Head of caudate nucleus (tissue), 42 donors: ENCODE measurements around the gene TPD52L2.

ENCODE experiments used
- DNase-seq, 42 donors: peaks; one replicate each; pipeline versions ENCODE4 v3.0.0 to v3.0.0-alpha.2; 2020 to 2021; ENCODE audit warnings: mixed read lengths in 7 of 42
- intact Hi-C: fragments of 100-400 bp; cut with DNase I; formaldehyde crosslinking; loops from one replicate; pipeline ENCODE4 v1.15.0; 2022

The TPD52L2 gene

DNA sequence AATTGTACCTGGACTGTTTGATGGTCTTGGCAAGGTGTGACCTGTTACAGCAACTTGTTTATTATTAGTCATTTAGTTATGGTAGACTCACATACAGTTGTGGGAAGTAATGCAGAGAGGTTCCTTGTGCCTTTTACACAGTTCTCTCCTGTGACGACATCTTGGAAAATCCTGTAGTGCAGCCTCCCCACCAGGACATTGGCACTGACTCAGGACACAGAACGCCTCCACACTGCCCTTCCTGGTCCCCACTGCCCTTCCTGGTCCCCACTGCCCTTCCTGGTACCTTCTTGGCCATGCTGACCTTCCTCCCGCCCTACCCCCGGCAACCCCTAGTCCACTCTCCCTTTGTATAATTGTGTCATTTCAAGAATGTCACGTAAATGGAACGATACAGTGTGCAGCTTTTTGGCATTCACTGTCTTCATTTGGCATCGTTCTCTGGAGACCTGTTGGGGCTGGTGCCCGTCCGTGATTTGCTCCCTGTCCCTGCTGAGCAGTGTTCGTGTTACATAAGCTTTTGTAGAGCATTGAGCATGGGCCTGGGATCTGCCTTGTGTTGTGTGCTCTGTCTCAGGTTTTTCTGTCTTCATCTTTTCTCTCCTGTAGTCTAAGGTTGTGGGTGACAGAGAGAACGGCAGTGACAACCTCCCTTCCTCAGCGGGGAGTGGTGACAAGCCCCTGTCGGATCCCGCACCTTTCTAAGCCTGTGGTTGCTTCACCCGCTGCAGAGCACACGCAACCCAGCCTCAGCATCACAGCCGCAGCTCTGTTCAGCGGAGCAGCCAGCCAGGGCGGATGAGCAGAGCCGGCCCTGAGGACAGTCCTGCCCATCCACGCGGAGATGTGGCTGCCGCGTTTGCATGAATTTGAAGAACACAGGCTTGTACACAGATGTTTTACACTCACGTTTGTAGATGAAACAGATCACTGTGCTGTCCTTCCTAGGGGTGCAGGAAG lies 24.5 kb downstream of the TPD52L2 start:
- peak in 19 of 42 donors; percentile 7 to 61 (median 33) for DNase-seq
- intact Hi-C loops = no loop called here

DNA sequence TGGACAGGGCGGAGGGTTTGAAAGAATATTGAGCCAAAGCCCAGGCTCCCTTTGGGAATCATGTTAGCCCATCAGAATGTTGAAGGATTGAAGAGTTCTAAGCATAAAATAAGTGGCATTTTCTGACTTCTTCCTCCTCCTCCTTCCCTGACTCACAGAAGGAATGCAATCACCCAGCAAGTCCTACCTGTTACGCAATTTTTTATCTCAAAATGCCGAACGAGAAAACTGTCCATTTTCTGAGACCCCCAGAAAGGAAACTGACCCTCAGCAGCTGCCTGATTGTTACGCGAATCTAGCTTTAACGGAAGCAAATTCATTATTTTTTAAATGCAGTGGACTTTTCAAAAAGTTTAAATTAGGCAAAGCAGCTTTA lies 25.1 kb downstream of the TPD52L2 start:
- no peak for DNase-seq
- intact Hi-C loops = no loop called here

DNA sequence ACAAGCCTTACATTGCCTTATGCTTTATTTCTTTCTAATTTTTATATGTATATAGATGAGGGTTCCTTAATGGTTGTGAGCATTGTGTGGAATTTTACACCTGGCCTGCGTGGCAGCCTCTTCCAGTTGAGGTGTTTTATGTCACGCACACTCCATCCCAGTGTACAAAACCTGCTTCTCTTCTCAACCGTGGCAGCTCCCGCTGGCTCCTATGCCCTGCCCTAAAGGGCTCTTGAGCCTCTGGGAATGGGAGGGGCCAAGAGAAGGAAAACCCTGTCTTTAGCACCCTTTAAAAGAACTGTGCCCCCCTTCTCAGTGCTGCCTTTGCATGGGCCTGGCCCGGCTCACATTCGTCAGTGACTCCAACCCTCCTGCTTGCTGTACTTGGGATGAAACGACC lies 25.5 kb downstream of the TPD52L2 start:
- no peak for DNase-seq
- intact Hi-C loops = no loop called here

DNA sequence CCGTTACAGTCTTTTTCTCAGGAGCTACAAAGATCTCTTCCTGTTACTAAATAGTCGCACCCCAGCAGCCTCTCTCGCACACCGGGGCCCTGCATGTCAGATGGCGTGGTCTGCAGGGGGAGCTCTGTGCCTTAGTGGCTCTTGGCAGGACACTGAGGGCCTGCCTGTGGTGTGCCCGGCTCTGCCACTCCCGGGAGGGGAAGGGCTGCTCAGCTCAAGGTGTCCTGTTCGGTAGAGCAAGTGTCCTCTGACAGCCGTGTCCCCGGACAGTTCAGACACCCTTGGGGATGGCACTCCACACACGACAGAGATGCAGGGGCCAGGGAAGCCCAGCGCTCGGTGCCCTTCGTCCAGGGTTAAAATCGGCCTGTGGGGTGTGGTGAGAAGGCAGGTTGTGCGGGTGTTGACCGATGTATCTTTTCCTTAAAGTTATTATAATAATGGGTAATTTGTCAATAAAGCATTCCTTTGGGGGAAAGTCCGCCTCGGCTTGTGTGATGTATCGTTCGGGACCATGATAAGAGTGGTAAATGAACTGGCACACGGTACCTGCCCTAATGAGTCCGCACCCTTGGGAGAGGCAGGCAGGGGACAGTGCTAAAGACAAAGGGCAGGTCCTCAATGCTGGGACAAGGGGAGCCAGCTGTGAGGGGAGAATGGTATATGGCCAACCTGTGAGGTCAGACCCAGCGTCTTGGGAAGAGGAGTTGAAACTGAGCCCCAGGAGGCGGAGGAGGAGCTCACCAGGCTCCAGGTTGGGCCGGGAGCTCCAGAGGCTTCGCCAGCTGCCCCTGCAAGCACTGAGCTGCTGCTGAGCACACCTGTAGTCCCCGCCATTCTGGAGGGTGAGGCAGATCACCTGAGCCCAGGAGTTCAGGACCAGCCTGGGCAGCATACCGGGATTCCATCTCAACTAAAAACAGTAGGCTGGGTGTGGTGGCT lies 26.3 kb downstream of the TPD52L2 start:
- no peak for DNase-seq
- intact Hi-C loops = no loop called here

DNA sequence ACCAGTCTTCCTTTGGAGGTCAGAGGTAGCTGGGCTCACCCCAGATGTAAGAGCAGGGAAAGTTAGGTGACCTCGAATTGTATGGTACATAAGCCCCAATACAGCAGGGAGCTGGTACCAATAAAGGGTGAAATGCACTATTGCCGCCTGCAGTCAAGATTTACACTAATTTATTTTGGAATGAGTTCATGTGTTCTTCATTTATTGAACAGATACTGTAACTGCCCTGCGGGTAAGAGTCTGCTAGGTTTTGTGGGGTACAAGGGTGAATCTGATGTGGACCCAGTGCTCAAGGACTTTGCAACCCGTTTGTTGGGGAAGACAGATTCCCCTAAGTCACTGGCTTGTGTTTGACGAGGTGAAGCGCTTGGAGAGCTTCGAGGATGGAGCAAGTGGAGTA lies 27.3 kb downstream of the TPD52L2 start:
- no peak for DNase-seq
- intact Hi-C loops = no loop called here

DNA sequence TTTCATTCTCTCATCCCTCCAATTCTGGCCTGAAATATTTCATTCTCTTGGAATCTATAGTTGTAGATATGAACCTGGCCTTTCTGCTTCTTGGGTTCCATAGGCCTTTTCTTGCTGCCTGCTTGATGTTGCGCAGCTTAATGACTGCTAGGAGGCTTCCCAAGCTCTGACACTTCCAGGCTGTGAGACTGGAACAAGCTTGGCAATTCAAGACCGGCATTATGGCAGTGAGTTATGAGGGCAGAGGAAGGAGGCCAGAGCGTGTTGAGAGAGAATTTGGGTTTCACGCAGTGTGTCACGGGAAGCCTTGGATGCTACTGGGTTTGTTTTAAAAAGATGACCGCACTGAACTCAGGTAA lies 28.9 kb downstream of the TPD52L2 start:
- intact Hi-C loops = no loop called here
- no peak for DNase-seq

DNA sequence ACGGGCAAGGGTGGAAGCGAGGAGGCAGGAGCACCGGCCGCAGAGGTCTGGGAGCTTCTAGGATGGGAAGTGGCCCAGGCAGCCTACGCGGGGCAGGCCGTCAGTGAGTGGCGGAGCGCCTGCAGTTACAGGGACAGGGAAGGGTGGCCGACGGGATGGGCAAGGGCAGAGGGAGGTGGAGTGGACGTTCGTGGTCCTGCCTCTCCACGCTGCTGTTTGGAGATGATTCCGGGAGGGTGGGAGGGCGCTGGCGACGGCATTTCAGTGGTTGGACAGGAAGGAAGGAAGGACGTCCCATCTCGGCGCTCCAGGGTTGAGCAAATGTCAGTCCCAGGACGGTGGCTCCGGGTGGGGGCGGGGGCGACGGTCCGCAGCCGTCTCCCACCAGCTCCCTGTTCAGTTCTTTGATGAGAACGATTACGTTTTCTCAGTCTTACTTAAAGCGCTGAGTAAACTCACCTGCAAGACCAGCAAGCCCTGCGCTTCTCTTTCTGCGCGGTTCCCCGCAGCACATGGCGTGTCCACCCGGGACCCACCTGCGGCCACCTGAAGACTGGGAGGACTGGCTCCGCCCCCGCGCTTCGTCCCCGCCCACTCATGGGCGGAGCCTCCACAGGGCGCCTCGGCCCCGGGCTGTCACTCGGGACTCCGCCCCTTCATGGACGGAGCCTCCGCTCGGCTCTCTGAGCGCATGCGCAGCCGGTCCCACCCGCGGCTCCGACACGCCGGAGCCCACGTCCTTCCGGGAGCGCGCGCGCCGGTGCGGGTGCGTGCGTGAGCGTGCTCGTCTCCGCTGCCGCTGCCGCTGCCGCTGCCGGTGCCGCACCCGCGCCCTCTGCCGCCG lies 29.5 kb downstream of the TPD52L2 start, which contains the start of gene DNAJC5:
Gene DNAJC5 (plus strand): TSS at position 769 of the 844 bp plus-strand sequence. CDS start 33,220 bp downstream, outside the sequence.
- intact Hi-C loops = no loop called here

DNA sequence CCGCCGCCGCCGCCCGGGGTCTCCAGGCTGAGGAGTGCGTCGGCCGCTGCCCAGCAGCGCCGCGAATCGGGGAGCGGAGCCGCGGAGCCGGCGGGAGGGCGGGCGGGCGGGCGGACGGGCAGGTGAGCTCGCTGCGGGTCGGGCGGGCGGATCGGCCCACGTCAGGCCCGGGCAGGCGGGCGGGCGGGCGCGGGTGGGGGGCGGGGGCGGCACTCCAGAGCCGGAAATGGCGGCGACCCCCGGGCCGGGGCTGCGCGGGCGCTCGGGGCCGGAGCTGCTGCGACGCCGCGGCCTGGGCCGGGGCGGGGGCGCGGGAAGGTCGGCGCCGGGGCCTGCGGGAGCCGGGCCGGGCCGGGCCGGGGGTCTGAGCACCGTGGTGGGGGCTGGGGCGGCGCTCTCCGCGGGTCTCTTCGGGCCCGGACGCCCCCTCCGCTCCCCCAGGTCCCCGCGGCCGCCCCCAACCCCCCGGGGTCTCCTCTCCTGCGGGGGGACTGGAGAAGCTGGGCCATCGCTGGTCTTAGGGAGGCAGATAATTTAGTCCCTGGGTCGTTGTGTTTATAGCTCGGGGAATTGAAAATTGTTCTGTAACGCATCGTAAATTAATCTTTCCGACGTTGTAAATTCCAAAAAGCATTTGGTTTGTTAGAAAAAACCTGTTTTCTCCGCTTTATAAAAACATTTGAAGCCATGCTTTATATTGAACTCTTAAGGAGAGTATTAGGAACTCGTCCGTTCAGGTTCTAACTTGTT lies 30.3 kb downstream of the TPD52L2 start:
- no peak for DNase-seq
- intact Hi-C loops = no loop called here

More for the DNA sequence above, 29.5 kb downstream of the TPD52L2 start, which contains the start of gene DNAJC5:
- peak; percentile 79 to 98 (median 96) for DNase-seq

DNA sequence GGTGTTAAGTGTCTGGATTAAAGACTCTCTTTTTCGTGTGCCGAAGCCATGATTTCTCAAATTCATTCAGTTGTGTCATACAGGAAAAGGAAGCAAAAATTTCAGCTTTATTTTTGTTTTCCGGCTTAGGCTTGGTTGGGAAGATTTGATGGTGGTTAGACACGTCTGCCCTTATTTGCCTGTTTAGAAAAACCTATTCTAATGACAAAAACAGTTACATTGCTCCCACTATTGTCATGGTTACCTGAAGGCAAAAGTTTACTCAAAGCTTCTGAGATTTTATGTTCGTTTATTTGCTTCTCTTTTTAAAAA lies 30.8 kb downstream of the TPD52L2 start:
- intact Hi-C loops = no loop called here
- no peak for DNase-seq

DNA sequence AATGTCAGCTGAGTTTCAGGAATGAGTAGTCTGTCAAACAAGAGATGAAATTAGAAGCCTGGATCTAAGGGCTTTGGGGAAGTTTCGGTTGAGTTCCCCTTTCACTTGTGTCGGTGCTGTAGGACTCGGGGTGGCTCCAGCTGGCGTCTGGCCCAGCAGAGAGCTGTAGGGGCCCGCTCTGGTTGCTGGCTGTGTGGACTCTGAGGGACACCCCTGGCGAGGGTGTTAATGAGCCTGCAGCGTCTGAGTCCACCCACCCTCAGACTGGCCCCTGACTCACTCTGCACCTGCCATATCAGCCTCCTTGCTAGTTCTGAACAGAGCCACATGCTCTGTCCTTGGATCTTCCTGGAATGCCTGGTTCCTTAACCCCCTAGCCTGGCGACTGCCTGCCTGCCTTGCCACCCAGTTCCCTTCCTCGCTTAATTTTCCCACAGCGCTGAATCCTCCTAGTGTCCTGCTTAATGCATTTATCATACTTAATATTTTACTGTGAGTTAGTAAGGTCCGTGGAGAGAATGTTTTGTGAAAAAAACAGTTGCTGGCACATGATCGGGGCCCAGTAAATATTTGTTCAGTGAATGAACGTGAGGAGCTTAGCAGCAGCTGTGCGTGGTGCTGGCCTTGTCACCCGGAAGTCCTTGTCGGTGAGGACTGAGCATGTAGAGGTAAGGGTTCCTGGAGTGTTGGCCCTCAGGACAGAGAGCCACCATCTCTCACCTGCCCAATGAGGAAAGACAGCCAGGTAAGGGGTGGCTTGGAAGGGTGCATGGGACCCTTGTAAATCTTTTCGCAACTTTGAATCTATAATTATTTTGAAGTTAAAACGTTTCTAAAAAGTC lies 31.4 kb downstream of the TPD52L2 start:
- DNase-seq = peak in 34 of 42 donors; percentile 25 to 77 (median 49)
- intact Hi-C loops = no loop called here

DNA sequence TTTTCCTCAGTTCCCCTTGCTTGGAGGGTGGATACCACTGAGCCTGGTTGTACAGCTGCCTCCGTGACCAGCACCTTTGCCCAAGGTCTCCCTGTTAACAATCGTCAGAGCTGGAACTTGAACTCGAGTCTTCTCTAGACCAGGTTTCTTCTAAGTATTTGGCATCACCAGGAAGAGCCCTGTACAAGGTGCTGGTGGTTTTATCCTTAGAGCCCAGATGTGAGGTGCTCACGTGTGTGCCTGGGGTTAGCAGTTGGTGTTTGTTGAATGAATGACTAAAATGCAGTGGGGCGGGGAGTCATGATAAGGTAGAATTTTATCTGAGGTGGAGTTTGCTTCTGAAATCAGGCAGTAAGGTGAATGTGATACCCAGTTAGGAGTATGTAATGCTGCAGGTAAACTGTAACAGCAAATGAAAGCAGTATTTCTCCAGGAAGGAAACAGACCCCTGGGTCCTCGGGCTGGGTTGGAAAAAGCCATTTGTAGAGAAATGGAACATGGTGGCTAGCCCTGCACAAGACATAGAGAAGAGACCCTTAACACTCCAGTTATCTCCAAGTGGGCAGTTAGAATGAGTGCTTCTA lies 33.0 kb downstream of the TPD52L2 start:
- DNase-seq = no peak
- intact Hi-C loops = no loop called here

DNA sequence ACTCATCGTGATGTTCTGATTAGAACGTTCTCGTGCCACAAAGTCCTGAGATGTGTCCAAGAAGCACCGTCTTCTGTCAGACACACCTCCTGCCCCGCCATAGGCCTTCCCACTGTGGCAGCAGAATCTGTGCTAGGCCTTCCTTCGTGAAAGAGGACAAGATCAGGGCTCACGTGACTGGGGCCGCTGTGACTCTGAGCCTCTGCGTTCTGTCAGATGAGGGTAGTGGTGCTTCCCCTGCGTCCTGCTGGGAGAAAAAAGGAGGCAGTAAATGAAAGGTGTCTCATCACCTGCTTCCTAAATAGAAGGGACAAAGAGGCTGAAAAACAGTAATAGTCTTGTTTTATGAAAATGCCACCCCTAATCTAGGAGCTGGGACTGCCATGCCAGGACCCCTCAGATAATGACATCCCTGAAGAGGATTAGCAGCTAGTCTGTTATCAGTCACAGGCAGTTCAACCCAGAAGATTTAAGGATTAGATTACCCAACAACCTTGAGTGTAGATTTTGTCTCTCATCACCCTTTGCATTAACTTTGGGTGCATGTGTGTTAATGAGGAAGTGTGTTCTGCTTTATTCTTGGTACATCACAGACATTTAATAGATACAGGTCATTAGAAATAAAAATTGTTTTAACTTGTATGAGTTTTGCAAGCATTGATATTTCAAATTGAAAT lies 34.0 kb downstream of the TPD52L2 start:
- intact Hi-C loops = no loop called here
- DNase-seq = peak in 3 of 42 donors; percentile 22 to 53 (median 25)

DNA sequence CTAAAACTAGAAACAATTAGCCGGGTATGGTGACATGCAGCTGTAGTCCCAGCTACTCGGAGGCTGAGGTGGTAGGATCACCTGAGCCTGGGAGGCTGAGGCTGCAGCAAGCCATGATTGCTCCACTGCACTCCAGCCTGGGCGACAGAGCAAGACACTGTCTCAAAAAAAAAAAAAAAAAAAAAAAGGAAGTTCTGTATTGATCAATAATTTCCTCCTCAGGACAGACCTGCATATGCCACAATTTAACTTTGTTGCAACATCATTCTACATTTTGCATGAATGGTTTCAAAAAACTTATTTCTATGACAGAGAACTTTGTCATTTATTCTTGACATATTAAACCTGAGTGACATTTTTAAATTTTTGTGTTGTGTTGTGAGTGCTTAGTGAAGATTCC lies 35.3 kb downstream of the TPD52L2 start:
- peak in 1 of 42 donors; percentile 25 for DNase-seq
- intact Hi-C loops = no loop called here

DNA sequence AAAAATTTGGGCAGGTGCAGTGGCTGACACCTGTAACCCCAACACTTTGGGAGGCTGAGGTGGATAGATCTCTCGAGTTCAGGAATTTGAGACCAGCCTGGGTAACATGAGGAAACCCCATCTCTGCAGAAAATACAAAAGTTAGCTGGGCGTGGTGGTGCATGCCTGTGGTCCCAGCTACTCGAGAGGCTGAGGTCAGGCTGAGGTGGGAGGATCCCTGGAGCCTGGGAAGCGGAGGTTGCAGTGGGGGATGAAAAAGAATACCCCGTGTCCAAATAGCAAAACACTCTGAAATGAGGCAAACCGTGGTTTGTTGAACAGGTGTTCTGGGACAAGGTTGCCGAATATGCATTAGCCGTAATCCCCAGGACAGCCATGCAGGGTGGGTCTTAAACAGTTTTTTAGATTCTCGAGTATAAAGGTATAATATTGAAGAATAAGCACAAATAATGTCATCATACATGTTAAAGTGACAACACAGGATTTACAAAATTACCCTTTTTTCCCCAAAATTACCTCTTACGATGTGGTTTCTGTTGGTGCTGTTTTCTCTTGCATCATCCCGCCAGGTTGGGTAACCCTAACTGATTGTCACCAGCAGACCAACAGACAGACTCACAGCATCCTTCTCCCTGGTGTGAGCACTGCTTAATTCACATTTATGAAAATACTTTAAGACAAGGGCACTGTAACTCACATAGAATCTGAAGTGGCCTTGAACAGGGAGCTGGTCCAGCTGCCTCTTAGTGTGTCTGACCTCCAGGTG lies 38.9 kb downstream of the TPD52L2 start:
- intact Hi-C loops = no loop called here
- DNase-seq = no peak

DNA sequence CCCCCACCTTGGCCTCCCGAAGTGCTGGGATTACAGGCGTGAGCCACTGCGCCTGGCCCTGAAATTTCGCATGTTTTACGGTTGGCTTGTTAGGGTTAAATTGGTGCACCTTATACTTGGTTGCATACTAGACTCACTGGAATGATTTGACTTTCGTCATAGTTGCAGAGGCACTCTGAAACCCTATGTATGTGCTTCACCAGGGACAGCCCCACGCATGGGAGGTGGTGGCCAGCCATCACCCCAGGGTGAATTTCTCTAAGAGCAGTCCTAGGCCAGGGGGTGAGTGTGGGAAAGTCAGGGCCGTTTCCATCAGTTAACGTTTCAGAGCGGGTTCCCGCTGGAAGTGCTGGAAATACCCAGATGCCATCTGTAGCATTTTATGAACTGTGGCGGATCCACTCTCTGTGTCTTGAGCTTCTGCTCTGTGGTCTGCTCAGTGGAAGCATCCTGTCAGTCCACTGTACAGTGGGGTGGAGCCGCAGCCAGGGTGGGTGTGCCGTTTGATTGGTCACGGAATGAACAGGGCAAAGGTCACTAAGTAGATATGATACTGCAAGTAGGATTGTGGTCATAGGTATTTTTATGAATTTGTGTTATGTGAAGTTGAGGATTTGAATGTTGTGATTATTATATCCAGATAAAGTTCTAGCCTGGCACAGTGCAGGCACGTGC lies 43.1 kb downstream of the TPD52L2 start:
- DNase-seq = no peak
- intact Hi-C loops = no loop called here
